HEK293 (cell line): ENCODE results near the gene C16orf46.
A peak's percentile ranks its signal among the peaks of the same experiment; 100 is the strongest.

Experiments used
- CTCF ChIA-PET: fragments of 350-600 bp; formaldehyde crosslinking; extraction: SDS; loops from one replicate; lab custom pipeline; 2021; ENCODE audit warnings: antibody characterized with exemption; lab: Yijun Ruan, JAX
- POLR2A ChIA-PET: fragments of 300-600 bp; formaldehyde crosslinking; extraction: SDS; loops from one replicate; lab custom pipeline; 2020; ENCODE audit warnings: antibody characterized with exemption, inconsistent platforms; lab: Yijun Ruan, JAX
- H3K27ac ChIP-seq: fragments of 200-500 bp; sonication (Bioruptor generic); 2 replicates; pipeline ENCODE4 v1.5.1; 2014; ENCODE audit warnings: low read depth, low read length, control low read depth, inconsistent platforms; ENCODE audit errors: extremely low read depth
- H3K36me3 ChIP-seq, 2 experiments: fragments of 200-500 bp in 1 of 2; sonication (Bioruptor generic) in 1 of 2; 1 replicate in 1 of 2; 2 replicates in 1 of 2; pipeline ENCODE4 v1.5.1; 2014 to 2017; ENCODE audit warnings: inconsistent platforms in 2 of 2, low read length in 2 of 2; ENCODE audit not compliant: control insufficient read depth in 2 of 2, insufficient read depth in 1 of 2
- H3K4me1 ChIP-seq: fragments of 200-500 bp; sonication (Bioruptor generic); 2 replicates; pipeline ENCODE4 v1.5.1; 2014; ENCODE audit warnings: mild to moderate bottlenecking, low read length, inconsistent platforms; ENCODE audit not compliant: control insufficient read depth, insufficient read depth
- H3K4me3 ChIP-seq: 2 replicates; pipeline ENCODE4 v1.5.1; 2011; ENCODE audit warnings: low read depth, mild to moderate bottlenecking, control low read depth, low read length, moderate library complexity
- H3K9me3 ChIP-seq: fragments of 200-500 bp; sonication (Bioruptor generic); 2 replicates; pipeline ENCODE4 v1.5.1; 2014; ENCODE audit warnings: low read depth, low read length, inconsistent platforms; ENCODE audit not compliant: control insufficient read depth, insufficient read depth
- GFI1B ChIP-seq: fragments of 450-650 bp; formaldehyde crosslinking; IDR thresholded peaks from 2 replicates; pipeline ENCODE4 v1.5.1; 2016; ENCODE audit warnings: missing biosample characterization, missing genetic modification characterization
- GLIS2 ChIP-seq: fragments of 450-650 bp; formaldehyde crosslinking; IDR thresholded peaks from 2 replicates; pipeline ENCODE4 v1.5.1; 2016; ENCODE audit warnings: missing biosample characterization, missing genetic modification characterization
- MYNN ChIP-seq: fragments of 450-650 bp; formaldehyde crosslinking; IDR thresholded peaks from 2 replicates; pipeline ENCODE4 v1.5.1; 2016; ENCODE audit warnings: missing biosample characterization, missing genetic modification characterization, borderline replicate concordance
- SCRT2 ChIP-seq: fragments of 450-650 bp; formaldehyde crosslinking; IDR thresholded peaks from 2 replicates; pipeline ENCODE4 v1.5.1; 2016; ENCODE audit warnings: missing biosample characterization, missing genetic modification characterization
- YY1 ChIP-seq: fragments of 450-650 bp; formaldehyde crosslinking; IDR thresholded peaks from 2 replicates; pipeline ENCODE4 v1.5.1; 2018; ENCODE audit warnings: missing biosample characterization, missing genetic modification characterization
- ZBTB48 ChIP-seq: fragments of 450-650 bp; formaldehyde crosslinking; IDR thresholded peaks from 2 replicates; pipeline ENCODE4 v1.5.1; 2016; ENCODE audit warnings: missing biosample characterization, missing genetic modification characterization
- ZNF184 ChIP-seq: fragments of 450-650 bp; IDR thresholded peaks from 2 replicates; pipeline ENCODE4 v1.5.1; 2018; ENCODE audit warnings: missing biosample characterization, mild to moderate bottlenecking, missing genetic modification characterization
- ZNF19 ChIP-seq: fragments of 450-650 bp; formaldehyde crosslinking; IDR thresholded peaks from 2 replicates; pipeline ENCODE4; 2016; ENCODE audit warnings: missing biosample characterization, missing genetic modification characterization, low read depth
- ZNF2 ChIP-seq: fragments of 450-650 bp; formaldehyde crosslinking; IDR thresholded peaks from 2 replicates; pipeline ENCODE4 v1.5.1; 2016; ENCODE audit warnings: missing biosample characterization, missing genetic modification characterization
- ZNF223 ChIP-seq: fragments of 450-650 bp; formaldehyde crosslinking; IDR thresholded peaks from 2 replicates; pipeline ENCODE4 v1.5.1; 2016; ENCODE audit warnings: missing biosample characterization, missing genetic modification characterization
- ZNF23 ChIP-seq: fragments of 450-650 bp; formaldehyde crosslinking; IDR thresholded peaks from 2 replicates; pipeline ENCODE4 v1.5.1; 2016; ENCODE audit warnings: missing biosample characterization, missing genetic modification characterization, borderline replicate concordance
- ZNF391 ChIP-seq: fragments of 450-650 bp; formaldehyde crosslinking; IDR thresholded peaks from 2 replicates; pipeline ENCODE4 v1.5.1; 2016; ENCODE audit warnings: low read depth, missing biosample characterization, missing genetic modification characterization, borderline replicate concordance
- ZNF423 ChIP-seq: fragments of 450-650 bp; formaldehyde crosslinking; IDR thresholded peaks from 2 replicates; pipeline ENCODE4 v1.5.1; 2016; ENCODE audit warnings: missing biosample characterization, missing genetic modification characterization
- ZNF521 ChIP-seq: fragments of 450-650 bp; formaldehyde crosslinking; IDR thresholded peaks from 2 replicates; pipeline ENCODE4 v1.5.1; 2017; ENCODE audit warnings: missing biosample characterization, mild to moderate bottlenecking, missing genetic modification characterization
- ZNF548 ChIP-seq: fragments of 450-650 bp; formaldehyde crosslinking; IDR thresholded peaks from 2 replicates; pipeline ENCODE4 v1.5.1; 2016; ENCODE audit warnings: missing biosample characterization, missing genetic modification characterization
- ZNF558 ChIP-seq: fragments of 450-650 bp; formaldehyde crosslinking; IDR thresholded peaks from 2 replicates; pipeline ENCODE4 v1.5.1; 2016; ENCODE audit warnings: missing biosample characterization, missing genetic modification characterization
- ZNF561 ChIP-seq: fragments of 450-650 bp; IDR thresholded peaks from 2 replicates; pipeline ENCODE4 v1.5.1; 2018; ENCODE audit warnings: missing biosample characterization, missing genetic modification characterization, borderline replicate concordance
- ZSCAN16 ChIP-seq: fragments of 450-650 bp; formaldehyde crosslinking; IDR thresholded peaks from 2 replicates; pipeline ENCODE4 v1.5.1; 2016; ENCODE audit warnings: missing biosample characterization, missing genetic modification characterization
- TF ChIP-seq, protein P1 (sequence below): fragments of 450-650 bp; formaldehyde crosslinking; IDR thresholded peaks from 2 replicates; pipeline ENCODE4 v1.5.1; 2016; ENCODE audit warnings: missing biosample characterization, missing genetic modification characterization
- TF ChIP-seq, protein P2 (sequence below): fragments of 450-650 bp; formaldehyde crosslinking; IDR thresholded peaks from 2 replicates; pipeline ENCODE4 v1.5.1; 2016; ENCODE audit warnings: missing biosample characterization, missing genetic modification characterization, borderline replicate concordance

C16orf46 gene

DNA sequence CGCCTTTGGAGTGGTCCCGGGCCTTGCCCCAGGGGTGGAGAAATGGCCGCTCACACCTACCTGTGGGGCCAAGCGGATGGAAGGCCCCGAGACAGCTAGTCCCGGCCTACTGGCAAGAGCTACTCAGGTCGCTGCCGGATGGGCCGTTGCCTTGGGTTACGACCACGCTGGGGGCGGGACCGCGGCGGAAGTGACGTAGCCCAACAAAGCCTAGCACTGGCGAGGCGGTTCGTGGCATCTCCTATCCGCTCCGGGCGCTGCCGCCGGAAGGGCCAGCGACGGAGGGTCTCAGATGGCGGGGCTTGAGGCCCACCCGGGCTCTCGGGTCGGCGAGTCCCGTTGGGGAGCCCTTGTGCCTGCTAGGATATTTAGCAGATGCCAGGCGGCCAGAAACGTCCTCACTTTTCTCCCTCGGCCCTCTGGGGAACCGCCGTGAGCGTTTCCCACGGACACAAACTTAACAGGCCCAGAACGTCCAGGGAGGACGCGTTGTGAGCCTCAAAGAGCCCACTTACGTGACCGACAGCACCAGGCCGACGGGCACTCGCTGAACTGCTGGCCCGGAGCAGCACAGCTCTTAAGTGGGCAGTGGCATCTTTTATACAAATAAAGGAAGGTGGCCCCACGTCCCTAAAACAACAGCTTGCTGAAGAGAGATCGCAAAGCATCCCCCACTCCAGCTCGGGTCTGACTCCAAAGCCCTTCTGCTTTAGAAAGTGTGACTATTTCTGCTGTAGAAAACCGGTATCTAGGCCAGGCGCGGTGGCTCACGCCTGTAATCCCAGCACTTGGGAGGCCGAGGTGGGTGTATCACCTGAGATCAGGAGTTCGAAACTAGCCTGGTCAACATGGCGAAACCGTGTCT is at the start of gene C16orf46 (continued):
- TF ChIP-seq ZNF2 = 0 out of 2 replicates have a peak, but pooled peaks have one; percentile 42
- TF ChIP-seq ZNF558 (tag by site-specific recombination) = no peak
- TF ChIP-seq ZNF561 (tag by site-specific recombination) = peak; percentile 82; the same call in 1 of the 2 replicates

DNA sequence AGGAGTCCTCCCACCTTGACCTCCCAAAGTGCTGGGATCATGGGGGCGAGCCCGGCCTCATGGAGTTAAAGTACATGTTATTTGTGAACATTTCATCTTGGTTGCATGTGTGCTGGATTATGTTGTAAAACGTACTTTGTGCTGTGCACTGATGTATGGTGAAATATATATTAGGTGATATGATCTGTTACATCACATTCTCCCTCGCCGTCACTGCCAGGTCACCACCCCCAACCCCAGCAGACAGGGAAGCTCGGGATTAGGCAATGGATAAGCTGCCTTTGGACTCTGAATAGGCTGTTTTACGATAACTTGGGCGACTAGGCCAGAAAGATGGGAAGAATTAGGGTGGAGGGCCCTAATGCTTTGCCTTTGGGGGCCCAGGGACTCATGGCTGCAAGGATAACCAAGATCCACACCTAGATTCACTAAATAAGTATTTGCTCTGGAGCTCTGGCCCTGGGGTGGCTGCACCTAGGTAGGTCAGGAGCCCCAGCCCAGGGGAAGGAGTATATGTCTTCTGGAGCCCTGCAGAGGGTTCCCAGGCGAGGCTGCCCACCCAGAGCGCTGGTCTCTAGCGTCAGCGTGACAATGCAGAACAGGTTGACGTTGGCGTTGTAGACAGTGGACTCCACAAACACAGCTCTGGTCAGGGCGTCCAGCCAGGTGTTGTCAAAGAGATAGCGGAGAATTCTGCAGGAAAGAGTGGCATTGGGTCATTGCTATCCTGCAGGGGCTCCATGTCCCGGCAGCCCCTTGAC is 46.2 kb upstream of the C16orf46 start:
- Histone ChIP-seq H3K27ac (no peak overlapping the region), H3K9me3 (no peaks in the 10 kb centered on the region), H3K4me1 (no peaks in the 10 kb centered on the region), H3K4me3 (no peak overlapping the region), H3K36me3 (no peaks in the 10 kb centered on the region)
- CTCF ChIA-PET = no interaction called here
- POLR2A ChIA-PET = no interaction called here
- TF ChIP-seq GLIS2 (tag by site-specific recombination) (no peak), GFI1B (tag by site-specific recombination) (no peak), ZNF19 (no peak), SCRT2 (no peak), YY1 (tag by site-specific recombination) (no peak), ZNF223 (no peak), ZNF548 (tag by site-specific recombination) (no peak), ZNF423 (tag by site-specific recombination) (no peak), ZSCAN16 (tag by site-specific recombination) (no peak), ZNF521 (tag by site-specific recombination) (no peak), MYNN (no peak)
- TF ChIP-seq, protein P1, sequence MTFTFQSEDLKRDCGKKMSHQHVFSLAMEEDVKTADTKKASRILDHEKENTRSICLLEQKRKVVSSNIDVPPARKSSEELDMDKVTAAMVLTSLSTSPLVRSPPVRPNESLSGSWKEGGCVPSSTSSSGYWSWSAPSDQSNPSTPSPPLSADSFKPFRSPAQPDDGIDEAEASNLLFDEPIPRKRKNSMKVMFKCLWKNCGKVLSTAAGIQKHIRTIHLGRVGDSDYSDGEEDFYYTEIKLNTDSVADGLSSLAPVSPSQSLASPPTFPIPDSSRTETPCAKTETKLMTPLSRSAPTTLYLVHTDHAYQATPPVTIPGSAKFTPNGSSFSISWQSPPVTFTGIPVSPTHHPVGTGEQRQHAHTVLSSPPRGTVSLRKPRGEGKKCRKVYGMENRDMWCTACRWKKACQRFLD (tag by site-specific recombination) = no peak

DNA sequence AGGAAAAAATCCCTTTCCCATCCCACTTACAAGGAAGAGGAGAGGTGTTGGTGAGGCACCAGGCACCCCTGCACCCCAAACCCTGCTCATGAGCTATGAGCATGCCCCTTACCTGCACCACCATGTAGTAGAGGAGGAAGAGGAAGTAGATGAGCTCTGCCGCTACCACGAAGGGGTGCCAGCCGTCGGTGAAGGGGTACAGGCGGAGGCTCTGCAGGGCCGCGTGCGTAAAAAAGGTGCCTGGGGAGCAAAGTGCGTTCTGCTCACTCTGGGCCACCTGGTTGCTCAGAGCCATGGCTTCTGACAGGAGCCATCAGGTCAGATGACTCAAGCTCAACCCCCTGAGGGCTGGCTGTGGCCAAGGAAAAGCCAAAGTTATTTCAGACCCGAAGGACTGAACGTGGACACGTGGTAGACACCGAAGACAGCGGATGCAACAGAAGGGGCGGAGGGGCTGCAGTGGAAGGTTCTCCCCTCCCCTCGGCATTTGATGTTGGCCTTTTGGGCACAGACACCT is 44.5 kb upstream of the C16orf46 start:
- Histone ChIP-seq H3K27ac (no peak overlapping the region), H3K4me3 (no peak overlapping the region), H3K4me1 (no peaks in the 10 kb centered on the region), H3K9me3 (no peaks in the 10 kb centered on the region), H3K36me3 (no peaks in the 10 kb centered on the region)
- ChIA-PET POLR2A (no interaction called here), CTCF (interaction anchor here (0.7 kb wide), 1 partner anchor 9 kb away, joined by 3 read pairs; no protein-coding TSS in a partner anchor)
- TF ChIP-seq ZNF184 (tag by site-specific recombination) (no peak), ZNF391 (tag by site-specific recombination) (no peak), ZNF23 (tag by site-specific recombination) (no peak), ZNF2 (no peak), ZBTB48 (no peak)
- TF ChIP-seq, protein P2, sequence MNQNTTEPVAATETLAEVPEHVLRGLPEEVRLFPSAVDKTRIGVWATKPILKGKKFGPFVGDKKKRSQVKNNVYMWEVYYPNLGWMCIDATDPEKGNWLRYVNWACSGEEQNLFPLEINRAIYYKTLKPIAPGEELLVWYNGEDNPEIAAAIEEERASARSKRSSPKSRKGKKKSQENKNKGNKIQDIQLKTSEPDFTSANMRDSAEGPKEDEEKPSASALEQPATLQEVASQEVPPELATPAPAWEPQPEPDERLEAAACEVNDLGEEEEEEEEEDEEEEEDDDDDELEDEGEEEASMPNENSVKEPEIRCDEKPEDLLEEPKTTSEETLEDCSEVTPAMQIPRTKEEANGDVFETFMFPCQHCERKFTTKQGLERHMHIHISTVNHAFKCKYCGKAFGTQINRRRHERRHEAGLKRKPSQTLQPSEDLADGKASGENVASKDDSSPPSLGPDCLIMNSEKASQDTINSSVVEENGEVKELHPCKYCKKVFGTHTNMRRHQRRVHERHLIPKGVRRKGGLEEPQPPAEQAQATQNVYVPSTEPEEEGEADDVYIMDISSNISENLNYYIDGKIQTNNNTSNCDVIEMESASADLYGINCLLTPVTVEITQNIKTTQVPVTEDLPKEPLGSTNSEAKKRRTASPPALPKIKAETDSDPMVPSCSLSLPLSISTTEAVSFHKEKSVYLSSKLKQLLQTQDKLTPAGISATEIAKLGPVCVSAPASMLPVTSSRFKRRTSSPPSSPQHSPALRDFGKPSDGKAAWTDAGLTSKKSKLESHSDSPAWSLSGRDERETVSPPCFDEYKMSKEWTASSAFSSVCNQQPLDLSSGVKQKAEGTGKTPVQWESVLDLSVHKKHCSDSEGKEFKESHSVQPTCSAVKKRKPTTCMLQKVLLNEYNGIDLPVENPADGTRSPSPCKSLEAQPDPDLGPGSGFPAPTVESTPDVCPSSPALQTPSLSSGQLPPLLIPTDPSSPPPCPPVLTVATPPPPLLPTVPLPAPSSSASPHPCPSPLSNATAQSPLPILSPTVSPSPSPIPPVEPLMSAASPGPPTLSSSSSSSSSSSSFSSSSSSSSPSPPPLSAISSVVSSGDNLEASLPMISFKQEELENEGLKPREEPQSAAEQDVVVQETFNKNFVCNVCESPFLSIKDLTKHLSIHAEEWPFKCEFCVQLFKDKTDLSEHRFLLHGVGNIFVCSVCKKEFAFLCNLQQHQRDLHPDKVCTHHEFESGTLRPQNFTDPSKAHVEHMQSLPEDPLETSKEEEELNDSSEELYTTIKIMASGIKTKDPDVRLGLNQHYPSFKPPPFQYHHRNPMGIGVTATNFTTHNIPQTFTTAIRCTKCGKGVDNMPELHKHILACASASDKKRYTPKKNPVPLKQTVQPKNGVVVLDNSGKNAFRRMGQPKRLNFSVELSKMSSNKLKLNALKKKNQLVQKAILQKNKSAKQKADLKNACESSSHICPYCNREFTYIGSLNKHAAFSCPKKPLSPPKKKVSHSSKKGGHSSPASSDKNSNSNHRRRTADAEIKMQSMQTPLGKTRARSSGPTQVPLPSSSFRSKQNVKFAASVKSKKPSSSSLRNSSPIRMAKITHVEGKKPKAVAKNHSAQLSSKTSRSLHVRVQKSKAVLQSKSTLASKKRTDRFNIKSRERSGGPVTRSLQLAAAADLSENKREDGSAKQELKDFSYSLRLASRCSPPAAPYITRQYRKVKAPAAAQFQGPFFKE = no peak
